GM12878 (cell line): ENCODE measurements around the gene HOXB3. TPM values are rescaled to one million over a fixed set of nuclear protein-coding genes. Genes with fewer than 3 reads are reported as not detected.

ENCODE experiments used
- ATAC-seq: fragments of 200-7000 bp; cut with Tn5 transposase; 3 replicates; pipeline ENCODE4 v1.9.1; 2020; ENCODE audit warnings: mild to moderate bottlenecking, moderate library complexity
- BruUV-seq: library from RNA; stranded (reverse); fragments of 400-500 nt; replicated peaks from 2 replicates; lab custom pipeline; 2021; lab: Mats Ljungman, UMichigan
- CTCF ChIA-PET: fragments of 300-600 bp; sonication (Branson Sonifier 250); formaldehyde crosslinking; extraction: SDS; loops from one replicate; lab custom pipeline; 2021; ENCODE audit warnings: inconsistent platforms; lab: Yijun Ruan, JAX
- POLR2A ChIA-PET: fragments of 350-600 bp; formaldehyde crosslinking; extraction: SDS; loops from one replicate; lab custom pipeline; 2021; ENCODE audit warnings: inconsistent platforms; lab: Charles Lee
- RAD21 ChIA-PET: fragments of 300-600 bp; sonication (Branson Sonifier 250); formaldehyde crosslinking; loops from one replicate; lab custom pipeline; 2023; ENCODE audit warnings: antibody characterized with exemption; ENCODE audit not compliant: unreplicated experiment; lab: Charles Lee
- SMC1A ChIA-PET: fragments of 300-600 bp; sonication (Branson Sonifier 250); formaldehyde crosslinking; loops from one replicate; lab custom pipeline; 2023; ENCODE audit not compliant: unreplicated experiment, uncharacterized antibody; lab: Charles Lee
- DNase-seq: peaks from one replicate; pipeline ENCODE4 v3.0.0-alpha.2; 2011; ENCODE audit warnings: low read depth, low spot score
- FAIRE-seq: peaks from 3 replicates; lab custom pipeline; 2011; peaks lifted over from hg19 to GRCh38; lab: Jason Lieb, UNC
- H2AFZ ChIP-seq: 2 replicates; pipeline ENCODE4 v1.6.0; 2011; ENCODE audit warnings: low read depth, low read length, control low read depth; ENCODE audit not compliant: control insufficient read depth
- H3K27ac ChIP-seq: 2 replicates; pipeline ENCODE4 v1.5.1; 2011; ENCODE audit warnings: control low read depth; ENCODE audit not compliant: control insufficient read depth, insufficient read depth
- H3K27me3 ChIP-seq, 2 experiments: replicated peaks in 1 of 2; 2 replicates each; pipeline versions ENCODE4 v1.6.0 to v1.6.1; 2011; ENCODE audit warnings: low read length in 1 of 2; ENCODE audit not compliant: control insufficient read depth in 2 of 2, insufficient read depth in 2 of 2
- H3K36me3 ChIP-seq, 2 experiments: 2 replicates each; pipeline ENCODE4 v1.5.1; 2011; ENCODE audit warnings: low read length in 1 of 2; ENCODE audit not compliant: control insufficient read depth in 2 of 2, insufficient read depth in 2 of 2
- H3K4me1 ChIP-seq: 2 replicates; pipeline ENCODE4 v1.6.1; 2011; ENCODE audit warnings: mild to moderate bottlenecking, low read length, moderate library complexity, mixed read lengths; ENCODE audit not compliant: control insufficient read depth, insufficient read depth
- H3K4me2 ChIP-seq: 2 replicates; pipeline ENCODE4 v1.6.0; 2011; ENCODE audit warnings: control low read depth; ENCODE audit not compliant: control insufficient read depth, insufficient read depth
- H3K4me3 ChIP-seq: fragments of 200-600 bp; sonication (generic); 2 replicates; pipeline ENCODE4 v1.5.1; 2016
- H3K79me2 ChIP-seq: 2 replicates; pipeline ENCODE4 v1.6.0; 2011; ENCODE audit warnings: low read length; ENCODE audit not compliant: control insufficient read depth, insufficient read depth
- H3K9ac ChIP-seq: 2 replicates; pipeline ENCODE4 v1.8.0; 2011; ENCODE audit warnings: low read length, control low read depth, mixed read lengths; ENCODE audit not compliant: control insufficient read depth, insufficient read depth
- H3K9me3 ChIP-seq: replicated peaks from 3 replicates; pipeline ENCODE4 v1.5.1; 2011; ENCODE audit warnings: mild to moderate bottlenecking, low read length; ENCODE audit not compliant: control insufficient read depth, insufficient read depth
- H4K20me1 ChIP-seq: 2 replicates; pipeline ENCODE4 v1.6.0; 2011; ENCODE audit not compliant: control insufficient read depth, insufficient read depth
- EED ChIP-seq: sonication (generic); IDR thresholded peaks from 2 replicates; pipeline ENCODE4 v1.6.1; 2016; ENCODE audit warnings: antibody characterized with exemption, low read depth
- SUZ12 ChIP-seq: fragments of 200-600 bp; sonication (generic); IDR thresholded peaks from one replicate; pipeline ENCODE4 v1.6.1; 2018; ENCODE audit warnings: antibody characterized with exemption, mild to moderate bottlenecking; ENCODE audit not compliant: unreplicated experiment
- ZBTB4 ChIP-seq: fragments of 450-650 bp; formaldehyde crosslinking; IDR thresholded peaks from 2 replicates; pipeline ENCODE4 v1.4.0; 2022; ENCODE audit warnings: mild to moderate bottlenecking, moderate library complexity
- WGBS: methylation state at CpG from one replicate; pipeline ENCODE4 v1.1.6; 2016; ENCODE audit warnings: low lambda C conversion rate; ENCODE audit not compliant: insufficient replicate concordance, insufficient coverage; ENCODE audit errors: missing lambda C conversion rate; 5-methylcytosine and 5-hydroxymethylcytosine counted together
- in situ Hi-C: fragments of 300-500 bp; cut with MboI; formaldehyde crosslinking; loops from 9 replicates; pipeline ENCODE4 v1.14.3; 2018; ENCODE audit warnings: mixed read lengths
- intact Hi-C: fragments of 100-400 bp; cut with micrococcal nuclease; formaldehyde crosslinking; loops from one replicate; pipeline ENCODE4 v1.14.2; 2022; ENCODE audit not compliant: unreplicated experiment
- polyA plus RNA-seq, 11 experiments: library from polyadenylated mRNA; depleted of rRNA in 4 of 11; unstranded in 6 of 11; stranded (reverse) in 5 of 11; fragments of >200 nt; fragmentation: Nextera tagmentation in 4 of 11; fragmentation: Illumina TruSeq in 1 of 11; extraction: Ambion mirVana in 4 of 11; extraction: Trizol in 1 of 11; gene quantifications; 1 replicate in 1 of 11; 2 replicates in 10 of 11; pipeline versions ENCODE4 v1.2.1 to v1.2.3, GENCODE V29; 2011 to 2016; ENCODE audit warnings: inconsistent platforms in 2 of 11, missing spikeins in 2 of 11, low read depth in 1 of 11
- total RNA-seq, 4 experiments: library from RNA; depleted of rRNA in 3 of 4; stranded (reverse); fragments of >200 nt in 3 of 4; fragmentation: Illumina TruSeq in 1 of 4; extraction: Trizol in 1 of 4; gene quantifications; 2 replicates each; pipeline versions ENCODE4 v1.2.1 to v1.2.3, GENCODE V29; 2013 to 2021
- TF ChIP-seq, protein P1 (sequence below): IDR thresholded peaks from 2 replicates; pipeline ENCODE4 v1.6.1; 2012; ENCODE audit warnings: low read depth, low read length, improper control_type of control experiment

Gene HOXB3
- total and polyA plus RNA-seq, 10 of the 15 experiments (the other 5 are each of a cell fraction or from before 2014, with no cell fraction given) = 0.19 to 7.7 (median 2.9) TPM

GRCh38 chr17:48559840-48560817 is 29.9 kb downstream of the HOXB3 start:
- CTCF ChIA-PET = interaction anchor here (0.8 to 1.8 kb wide), 3 partner anchors 49 to 227 kb away, joined by 3 to 6 read pairs (median 3); no protein-coding TSS in a partner anchor
- SMC1A ChIA-PET = interaction anchor here (1.2 to 3.3 kb wide), 2 partner anchors 23 to 49 kb away, joined by 4 to 11 read pairs; no protein-coding TSS in a partner anchor
- no peak for TF ChIP-seq SUZ12
- no peak for TF ChIP-seq EED
- TF ChIP-seq, all 136 proteins: peak for 0

GRCh38 chr17:48559122-48559839 is 30.8 kb downstream of the HOXB3 start:
- WGBS = 64% methylated on average over 16 of the region's 16 CpGs
- intact Hi-C loops = no loop called here

More at GRCh38 chr17:48559840-48560817, 29.9 kb downstream of the HOXB3 start:
- Histone ChIP-seq H3K9me3 (no peaks in the 10 kb centered on the region), H3K36me3 (no peaks in the 10 kb centered on the region; a peak in 1 of 4 replicates), H3K27ac (no peak overlapping the region), H3K4me2 (no peak overlapping the region), H3K79me2 (no peaks in the 10 kb centered on the region), H3K9ac (no peak overlapping the region), H3K27me3 (no peaks in the 10 kb centered on the region), H2AFZ (no peak overlapping the region), H3K4me3 (no peak overlapping the region), H4K20me1 (no peaks in the 10 kb centered on the region), H3K4me1 (no peaks in the 10 kb centered on the region)
- intact Hi-C loops = no loop called here
- RAD21 ChIA-PET = no interaction called here
- in situ Hi-C loops = no loop called here
- 60% methylated on average over 13 of the region's 14 CpGs for WGBS
- FAIRE-seq (no peak), ATAC-seq (no peak), DNase-seq (no peak)
- BruUV-seq = no TSS peak
- POLR2A ChIA-PET = interaction anchor here (0.6 to 1.4 kb wide), 2 partner anchors 32 to 42 kb away, joined by 3 read pairs; no protein-coding TSS in a partner anchor

More at GRCh38 chr17:48559122-48559839, 30.8 kb downstream of the HOXB3 start:
- ChIA-PET SMC1A (no interaction called here), RAD21 (no interaction called here), POLR2A (interaction anchor here (0.5 to 0.6 kb wide), 2 partner anchors 31 to 557 kb away, joined by 3 read pairs; no protein-coding TSS in a partner anchor), CTCF (interaction anchor here (0.8 kb wide), 2 partner anchors 48 to 226 kb away, joined by 3 read pairs; no protein-coding TSS in a partner anchor)
- FAIRE-seq (no peak), ATAC-seq (no peak), DNase-seq (no peak)
- in situ Hi-C loops = no loop called here
- Histone ChIP-seq H3K79me2 (no peaks in the 10 kb centered on the region), H3K4me2 (no peak overlapping the region), H2AFZ (no peak overlapping the region), H3K9ac (no peak overlapping the region), H3K4me3 (no peak overlapping the region), H4K20me1 (no peaks in the 10 kb centered on the region), H3K27me3 (no peaks in the 10 kb centered on the region), H3K27ac (no peak overlapping the region), H3K4me1 (no peaks in the 10 kb centered on the region), H3K9me3 (no peaks in the 10 kb centered on the region), H3K36me3 (no peaks in the 10 kb centered on the region; a peak in 2 of 4 replicates)
- BruUV-seq = no TSS peak
- TF ChIP-seq, protein P1, sequence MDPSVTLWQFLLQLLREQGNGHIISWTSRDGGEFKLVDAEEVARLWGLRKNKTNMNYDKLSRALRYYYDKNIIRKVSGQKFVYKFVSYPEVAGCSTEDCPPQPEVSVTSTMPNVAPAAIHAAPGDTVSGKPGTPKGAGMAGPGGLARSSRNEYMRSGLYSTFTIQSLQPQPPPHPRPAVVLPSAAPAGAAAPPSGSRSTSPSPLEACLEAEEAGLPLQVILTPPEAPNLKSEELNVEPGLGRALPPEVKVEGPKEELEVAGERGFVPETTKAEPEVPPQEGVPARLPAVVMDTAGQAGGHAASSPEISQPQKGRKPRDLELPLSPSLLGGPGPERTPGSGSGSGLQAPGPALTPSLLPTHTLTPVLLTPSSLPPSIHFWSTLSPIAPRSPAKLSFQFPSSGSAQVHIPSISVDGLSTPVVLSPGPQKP = no peak
- no peak for TF ChIP-seq ZBTB4 (CRISPR knock-in tag)
